GM06990 (cell line): ENCODE data around the gene KIF18B.

Source experiments
- DNase-seq: peaks from one replicate; pipeline ENCODE4 v3.0.0-alpha.2; 2011; ENCODE audit not compliant: insufficient read length; ENCODE audit errors: extremely low read depth
- H3K27me3 ChIP-seq: replicated peaks from 2 replicates; pipeline ENCODE4 v1.6.0; 2011; ENCODE audit warnings: low read length; ENCODE audit not compliant: control insufficient read depth, insufficient read depth
- H3K36me3 ChIP-seq: 2 replicates; pipeline ENCODE4 v1.5.1; 2011; ENCODE audit warnings: low read length; ENCODE audit not compliant: control insufficient read depth, insufficient read depth
- H3K4me3 ChIP-seq: replicated peaks from 2 replicates; pipeline ENCODE4 v1.5.1; 2011; ENCODE audit warnings: low read depth, mild to moderate bottlenecking, control low read depth, low read length
- TF ChIP-seq, protein P1 (sequence below): IDR thresholded peaks from 2 replicates; pipeline ENCODE4 v1.5.1; 2011; ENCODE audit warnings: low read length, control low read depth, mild to moderate bottlenecking, inconsistent platforms; ENCODE audit not compliant: insufficient read depth, poor library complexity, severe bottlenecking

KIF18B gene

DNA sequence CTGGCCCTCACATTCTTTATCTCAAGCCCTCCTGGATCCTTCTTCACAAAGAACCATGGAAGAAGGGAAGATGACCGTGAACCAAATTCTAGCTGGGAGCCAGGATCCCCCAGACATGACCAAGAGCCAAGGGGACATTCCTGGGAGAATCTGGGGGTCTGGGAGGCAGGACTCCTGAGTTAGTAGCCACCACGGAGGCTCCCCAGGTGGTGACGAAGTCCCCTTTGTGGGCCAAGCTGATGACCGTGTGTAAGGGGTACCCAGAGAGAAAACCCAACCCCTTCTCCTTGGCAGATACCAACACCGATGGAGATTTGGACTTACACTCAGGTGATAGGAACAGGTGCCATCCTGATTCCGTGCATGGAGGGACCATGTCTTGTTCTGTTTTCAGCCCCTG, 25.4 kb downstream of the KIF18B start:
- Histone ChIP-seq H3K4me3 (no peak overlapping the region), H3K27me3 (no peaks in the 10 kb centered on the region), H3K36me3 (peaks cover 4% of the 10 kb centered on the region)
- TF ChIP-seq, protein P1, sequence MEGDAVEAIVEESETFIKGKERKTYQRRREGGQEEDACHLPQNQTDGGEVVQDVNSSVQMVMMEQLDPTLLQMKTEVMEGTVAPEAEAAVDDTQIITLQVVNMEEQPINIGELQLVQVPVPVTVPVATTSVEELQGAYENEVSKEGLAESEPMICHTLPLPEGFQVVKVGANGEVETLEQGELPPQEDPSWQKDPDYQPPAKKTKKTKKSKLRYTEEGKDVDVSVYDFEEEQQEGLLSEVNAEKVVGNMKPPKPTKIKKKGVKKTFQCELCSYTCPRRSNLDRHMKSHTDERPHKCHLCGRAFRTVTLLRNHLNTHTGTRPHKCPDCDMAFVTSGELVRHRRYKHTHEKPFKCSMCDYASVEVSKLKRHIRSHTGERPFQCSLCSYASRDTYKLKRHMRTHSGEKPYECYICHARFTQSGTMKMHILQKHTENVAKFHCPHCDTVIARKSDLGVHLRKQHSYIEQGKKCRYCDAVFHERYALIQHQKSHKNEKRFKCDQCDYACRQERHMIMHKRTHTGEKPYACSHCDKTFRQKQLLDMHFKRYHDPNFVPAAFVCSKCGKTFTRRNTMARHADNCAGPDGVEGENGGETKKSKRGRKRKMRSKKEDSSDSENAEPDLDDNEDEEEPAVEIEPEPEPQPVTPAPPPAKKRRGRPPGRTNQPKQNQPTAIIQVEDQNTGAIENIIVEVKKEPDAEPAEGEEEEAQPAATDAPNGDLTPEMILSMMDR = no peak
- no peak for DNase-seq

DNA sequence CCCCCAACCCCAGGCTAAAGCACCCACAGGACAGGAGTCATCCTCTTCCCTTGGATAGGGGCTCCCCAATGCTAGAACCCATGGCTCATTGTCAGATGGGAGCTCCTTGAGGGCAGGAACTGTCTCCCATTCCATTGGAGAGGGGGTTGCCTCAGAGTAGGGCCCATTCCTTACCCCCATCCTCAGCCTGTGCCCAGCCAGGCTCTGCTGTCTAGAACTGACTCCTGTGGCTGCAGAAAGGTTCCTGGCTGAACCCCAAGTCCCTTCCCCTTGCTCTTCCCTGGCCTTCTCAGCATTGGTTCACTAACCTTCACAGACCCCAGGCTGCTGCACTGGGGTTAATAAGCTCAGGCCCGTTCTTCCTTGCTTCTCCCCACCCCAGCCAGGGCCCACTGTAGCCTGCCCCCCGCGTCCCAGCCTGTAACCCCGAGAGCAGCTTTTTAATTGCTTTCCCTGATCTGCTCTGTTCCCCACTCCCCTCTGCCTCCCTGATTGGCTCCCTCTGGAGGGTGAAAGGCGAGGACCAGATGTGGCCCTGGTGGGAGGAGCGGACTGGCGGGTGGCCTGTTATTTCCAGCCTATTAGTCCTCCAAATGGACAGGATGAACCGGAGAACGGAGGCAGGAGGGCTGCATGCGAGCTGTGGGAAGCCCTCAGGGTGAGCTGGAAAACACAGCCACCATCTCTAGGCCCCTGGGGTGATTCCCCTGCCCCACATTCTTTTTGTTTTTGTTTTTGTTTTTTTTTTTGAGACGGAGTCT, 26.3 kb downstream of the KIF18B start:
- H3K27me3 ChIP-seq = no peaks in the 10 kb centered on the region
- DNase-seq = no peak
- H3K4me3 ChIP-seq = no peak overlapping the region
- TF ChIP-seq, protein P1 = no peak
- H3K36me3 ChIP-seq = peaks cover 4% of the 10 kb centered on the region

DNA sequence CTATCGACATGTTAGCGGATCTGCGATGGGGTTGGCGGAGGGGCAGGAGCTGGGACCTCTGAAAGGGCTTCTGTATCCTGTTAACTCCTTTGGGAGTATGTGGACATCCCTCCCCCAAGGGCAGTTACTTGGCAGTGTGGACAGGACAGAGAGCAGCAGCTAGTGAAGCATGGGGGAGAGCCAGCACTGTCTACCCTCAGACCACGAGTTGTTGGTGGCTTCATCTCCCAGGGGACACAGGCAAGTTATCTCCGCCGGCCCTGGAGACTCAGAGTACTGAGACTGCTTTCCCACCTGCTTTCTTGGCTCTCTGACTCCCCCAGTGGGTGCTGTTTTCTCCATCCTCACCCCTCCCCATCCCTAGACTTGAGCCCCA, 27.0 kb downstream of the KIF18B start:
- no peak for DNase-seq
- H3K36me3 ChIP-seq = no peaks in the 10 kb centered on the region

DNA sequence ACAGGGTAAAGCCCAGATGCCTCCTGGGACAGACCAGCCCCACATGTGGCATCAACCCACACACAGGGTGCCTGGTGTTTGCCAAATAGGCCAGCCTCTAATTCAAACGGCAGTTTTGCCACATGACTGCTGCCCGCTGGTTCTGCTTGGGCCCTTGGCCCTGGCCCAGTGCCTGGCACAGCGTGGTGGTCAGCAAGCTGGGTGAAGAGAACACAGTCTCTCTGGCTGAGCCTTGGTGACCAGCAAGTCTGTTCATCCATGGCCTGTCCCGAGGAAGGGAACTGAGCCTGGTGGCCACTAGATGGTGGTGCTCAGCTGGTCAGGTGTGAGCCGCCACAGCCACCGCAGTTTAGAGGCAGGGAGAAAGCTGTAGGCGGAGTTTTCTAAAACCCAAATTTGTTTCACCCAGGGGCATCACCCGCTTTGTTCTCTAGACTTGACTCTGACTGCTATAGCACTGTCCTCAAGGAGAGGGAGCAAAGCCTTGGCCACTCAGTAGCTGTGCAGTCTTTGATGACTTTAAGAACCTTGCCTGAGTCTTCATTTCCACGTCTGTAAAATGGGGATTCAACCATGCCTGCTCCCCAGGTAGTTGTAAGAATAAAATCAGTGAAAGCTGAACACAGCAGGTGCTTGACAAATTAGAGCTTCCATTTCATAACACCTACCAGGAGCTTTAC, 27.5 kb downstream of the KIF18B start:
- TF ChIP-seq, protein P1 = peak; percentile 84
- Histone ChIP-seq H3K36me3 (no peaks in the 10 kb centered on the region), H3K4me3 (no peak overlapping the region), H3K27me3 (no peaks in the 10 kb centered on the region)
- DNase-seq = peak; percentile 55

More for the DNA sequence above, 27.0 kb downstream of the KIF18B start:
- Histone ChIP-seq H3K4me3 (no peak overlapping the region), H3K27me3 (no peaks in the 10 kb centered on the region)
- TF ChIP-seq, protein P1 = no peak

DNA sequence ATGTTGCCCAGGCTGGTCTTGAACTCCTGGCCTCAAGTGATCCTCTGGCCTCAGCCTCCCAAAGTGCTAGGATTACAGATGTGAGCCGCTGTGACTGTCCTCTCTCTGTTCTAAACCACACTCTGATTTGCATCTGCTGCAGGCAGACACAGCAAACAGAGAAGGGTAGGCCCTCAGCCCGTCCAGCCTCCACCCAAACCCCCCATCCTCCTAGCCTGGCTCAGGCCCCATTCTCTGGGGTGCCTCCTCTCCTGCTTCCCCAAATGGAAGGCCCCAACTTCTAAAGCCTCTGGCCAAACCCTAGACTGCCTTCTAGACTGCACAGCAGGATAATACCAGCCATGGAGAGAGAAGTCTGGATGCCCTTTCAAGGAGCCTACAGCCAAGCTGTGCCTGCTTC, 28.2 kb downstream of the KIF18B start:
- Histone ChIP-seq H3K36me3 (no peaks in the 10 kb centered on the region), H3K4me3 (no peak overlapping the region), H3K27me3 (no peaks in the 10 kb centered on the region)
- TF ChIP-seq, protein P1 = no peak
- DNase-seq = no peak
